ENCODE results near the gene PGPEP1. TPM values are rescaled to one million over a fixed set of nuclear protein-coding genes. Genes with fewer than 3 reads are reported as not detected.
A peak's percentile ranks its signal among the peaks of the same experiment; 100 is the strongest.

PGPEP1 gene
- total and polyA plus RNA-seq, 10 of the 15 experiments (the other 5 are each of a cell fraction or from before 2014, with no cell fraction given), result 13.8 to 39.4 (median 17.0) TPM

DNA sequence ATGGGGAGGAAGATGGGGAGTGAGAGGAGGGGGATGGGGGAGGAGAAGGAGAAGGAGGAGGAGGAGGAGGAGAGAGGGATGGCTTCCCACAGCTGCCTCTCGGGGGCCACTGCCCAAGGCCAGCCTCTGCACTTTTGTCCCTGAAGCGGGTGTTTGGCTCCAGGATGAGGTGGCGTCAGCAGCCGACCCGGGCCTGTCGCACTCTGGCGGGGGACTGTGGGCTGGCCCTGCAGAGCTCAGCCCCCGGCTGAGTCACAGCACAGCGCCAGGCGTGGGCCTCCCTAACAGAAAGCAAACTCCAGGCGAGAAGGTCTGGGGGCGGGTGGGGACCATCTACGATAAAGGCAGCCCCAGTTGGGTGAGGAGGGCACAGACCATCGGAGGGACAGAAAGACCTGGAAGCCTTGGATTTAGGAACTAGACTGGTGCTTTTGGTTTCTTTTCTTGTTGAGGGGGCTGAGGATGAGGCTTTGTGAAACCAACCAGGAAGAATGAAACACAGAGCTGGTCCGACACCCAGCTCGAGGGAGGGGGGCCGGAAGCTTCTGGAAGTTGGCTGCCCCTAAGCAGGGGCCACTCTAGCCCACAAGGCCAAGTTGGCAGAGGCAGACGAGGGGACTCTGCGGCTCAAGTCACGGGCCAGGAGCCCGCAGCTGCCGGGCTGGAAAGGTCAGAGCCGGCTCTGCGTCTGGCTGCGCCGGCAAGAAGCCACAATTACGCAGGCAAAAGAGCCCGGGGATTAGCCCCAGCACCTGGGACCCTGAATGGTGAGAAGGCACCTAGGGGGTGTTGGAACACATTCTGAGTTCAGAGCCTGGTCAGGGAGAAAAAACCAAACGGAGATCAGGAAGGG, 35.7 kb upstream of the PGPEP1 start (continued):
- no peak; a peak in 2 of 4 replicates for TF ChIP-seq EP300 (IDR thresholded peaks at IDR 0.05; ENCODE audit: borderline replicate concordance in 1 of 2, control insufficient read depth in 1 of 2, low read depth in 2 of 2, low read length in 2 of 2)
- TF ChIP-seq TCF12 (IDR thresholded peaks at IDR 0.05; ENCODE audit: low read depth, low read length), result peak; percentile 49
- no peak for TF ChIP-seq IRF4 (IDR thresholded peaks at IDR 0.05; ENCODE audit: low read depth, low read length)
- TF ChIP-seq, protein P1, sequence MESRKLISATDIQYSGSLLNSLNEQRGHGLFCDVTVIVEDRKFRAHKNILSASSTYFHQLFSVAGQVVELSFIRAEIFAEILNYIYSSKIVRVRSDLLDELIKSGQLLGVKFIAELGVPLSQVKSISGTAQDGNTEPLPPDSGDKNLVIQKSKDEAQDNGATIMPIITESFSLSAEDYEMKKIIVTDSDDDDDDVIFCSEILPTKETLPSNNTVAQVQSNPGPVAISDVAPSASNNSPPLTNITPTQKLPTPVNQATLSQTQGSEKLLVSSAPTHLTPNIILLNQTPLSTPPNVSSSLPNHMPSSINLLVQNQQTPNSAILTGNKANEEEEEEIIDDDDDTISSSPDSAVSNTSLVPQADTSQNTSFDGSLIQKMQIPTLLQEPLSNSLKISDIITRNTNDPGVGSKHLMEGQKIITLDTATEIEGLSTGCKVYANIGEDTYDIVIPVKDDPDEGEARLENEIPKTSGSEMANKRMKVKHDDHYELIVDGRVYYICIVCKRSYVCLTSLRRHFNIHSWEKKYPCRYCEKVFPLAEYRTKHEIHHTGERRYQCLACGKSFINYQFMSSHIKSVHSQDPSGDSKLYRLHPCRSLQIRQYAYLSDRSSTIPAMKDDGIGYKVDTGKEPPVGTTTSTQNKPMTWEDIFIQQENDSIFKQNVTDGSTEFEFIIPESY (IDR thresholded peaks at IDR 0.05), result no peak
- TF ChIP-seq, protein P2, sequence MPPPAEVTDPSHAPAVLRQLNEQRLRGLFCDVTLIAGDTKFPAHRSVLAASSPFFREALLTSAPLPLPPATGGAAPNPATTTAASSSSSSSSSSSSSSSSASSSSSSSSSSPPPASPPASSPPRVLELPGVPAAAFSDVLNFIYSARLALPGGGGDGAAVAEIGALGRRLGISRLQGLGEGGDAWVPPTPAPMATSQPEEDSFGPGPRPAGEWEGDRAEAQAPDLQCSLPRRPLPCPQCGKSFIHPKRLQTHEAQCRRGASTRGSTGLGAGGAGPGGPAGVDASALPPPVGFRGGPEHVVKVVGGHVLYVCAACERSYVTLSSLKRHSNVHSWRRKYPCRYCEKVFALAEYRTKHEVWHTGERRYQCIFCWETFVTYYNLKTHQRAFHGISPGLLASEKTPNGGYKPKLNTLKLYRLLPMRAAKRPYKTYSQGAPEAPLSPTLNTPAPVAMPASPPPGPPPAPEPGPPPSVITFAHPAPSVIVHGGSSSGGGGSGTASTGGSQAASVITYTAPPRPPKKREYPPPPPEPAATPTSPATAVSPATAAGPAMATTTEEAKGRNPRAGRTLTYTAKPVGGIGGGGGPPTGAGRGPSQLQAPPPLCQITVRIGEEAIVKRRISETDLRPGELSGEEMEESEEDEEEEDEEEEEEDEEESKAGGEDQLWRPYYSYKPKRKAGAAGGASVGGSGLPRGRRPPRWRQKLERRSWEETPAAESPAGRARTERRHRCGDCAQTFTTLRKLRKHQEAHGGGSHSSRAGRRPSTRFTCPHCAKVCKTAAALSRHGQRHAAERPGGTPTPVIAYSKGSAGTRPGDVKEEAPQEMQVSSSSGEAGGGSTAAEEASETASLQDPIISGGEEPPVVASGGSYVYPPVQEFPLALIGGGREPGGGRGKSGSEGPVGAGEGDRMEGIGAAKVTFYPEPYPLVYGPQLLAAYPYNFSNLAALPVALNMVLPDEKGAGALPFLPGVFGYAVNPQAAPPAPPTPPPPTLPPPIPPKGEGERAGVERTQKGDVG (CRISPR knock-in tag; IDR thresholded peaks at IDR 0.05), result no peak
- no peak for TF ChIP-seq POLR2AphosphoS2 (IDR thresholded peaks at IDR 0.05; ENCODE audit: low read depth, low read length)
- no peak for TF ChIP-seq MYB (IDR thresholded peaks at IDR 0.05; ENCODE audit: borderline replicate concordance, low read depth, low read length)
- 0 out of 2 replicates have a peak, but pooled peaks have one; percentile 21 for TF ChIP-seq BCL11A (IDR thresholded peaks at IDR 0.05; ENCODE audit: low read depth, low read length)
- no peak for TF ChIP-seq STAT3 (IDR thresholded peaks at IDR 0.05; ENCODE audit: low read depth, low read length)
- 0 out of 2 replicates have a peak, but pooled peaks have one; percentile 21 for TF ChIP-seq CHD2 (IDR thresholded peaks at IDR 0.05; ENCODE audit: borderline replicate concordance, low read depth, low read length)
- TF ChIP-seq TAF1 (IDR thresholded peaks at IDR 0.05; ENCODE audit: borderline replicate concordance, low read depth, low read length), result peak; percentile 51; the same call in 1 of the 2 replicates
- TF ChIP-seq, protein P3, sequence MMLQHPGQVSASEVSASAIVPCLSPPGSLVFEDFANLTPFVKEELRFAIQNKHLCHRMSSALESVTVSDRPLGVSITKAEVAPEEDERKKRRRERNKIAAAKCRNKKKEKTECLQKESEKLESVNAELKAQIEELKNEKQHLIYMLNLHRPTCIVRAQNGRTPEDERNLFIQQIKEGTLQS (IDR thresholded peaks at IDR 0.05; ENCODE audit: borderline replicate concordance, extremely low read depth, low read depth, low read length), result no peak
- TF ChIP-seq, protein P4, sequence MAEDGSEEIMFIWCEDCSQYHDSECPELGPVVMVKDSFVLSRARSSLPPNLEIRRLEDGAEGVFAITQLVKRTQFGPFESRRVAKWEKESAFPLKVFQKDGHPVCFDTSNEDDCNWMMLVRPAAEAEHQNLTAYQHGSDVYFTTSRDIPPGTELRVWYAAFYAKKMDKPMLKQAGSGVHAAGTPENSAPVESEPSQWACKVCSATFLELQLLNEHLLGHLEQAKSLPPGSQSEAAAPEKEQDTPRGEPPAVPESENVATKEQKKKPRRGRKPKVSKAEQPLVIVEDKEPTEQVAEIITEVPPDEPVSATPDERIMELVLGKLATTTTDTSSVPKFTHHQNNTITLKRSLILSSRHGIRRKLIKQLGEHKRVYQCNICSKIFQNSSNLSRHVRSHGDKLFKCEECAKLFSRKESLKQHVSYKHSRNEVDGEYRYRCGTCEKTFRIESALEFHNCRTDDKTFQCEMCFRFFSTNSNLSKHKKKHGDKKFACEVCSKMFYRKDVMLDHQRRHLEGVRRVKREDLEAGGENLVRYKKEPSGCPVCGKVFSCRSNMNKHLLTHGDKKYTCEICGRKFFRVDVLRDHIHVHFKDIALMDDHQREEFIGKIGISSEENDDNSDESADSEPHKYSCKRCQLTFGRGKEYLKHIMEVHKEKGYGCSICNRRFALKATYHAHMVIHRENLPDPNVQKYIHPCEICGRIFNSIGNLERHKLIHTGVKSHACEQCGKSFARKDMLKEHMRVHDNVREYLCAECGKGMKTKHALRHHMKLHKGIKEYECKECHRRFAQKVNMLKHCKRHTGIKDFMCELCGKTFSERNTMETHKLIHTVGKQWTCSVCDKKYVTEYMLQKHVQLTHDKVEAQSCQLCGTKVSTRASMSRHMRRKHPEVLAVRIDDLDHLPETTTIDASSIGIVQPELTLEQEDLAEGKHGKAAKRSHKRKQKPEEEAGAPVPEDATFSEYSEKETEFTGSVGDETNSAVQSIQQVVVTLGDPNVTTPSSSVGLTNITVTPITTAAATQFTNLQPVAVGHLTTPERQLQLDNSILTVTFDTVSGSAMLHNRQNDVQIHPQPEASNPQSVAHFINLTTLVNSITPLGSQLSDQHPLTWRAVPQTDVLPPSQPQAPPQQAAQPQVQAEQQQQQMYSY (CRISPR knock-in tag; IDR thresholded peaks at IDR 0.05), result no peak
- TF ChIP-seq, protein P5, sequence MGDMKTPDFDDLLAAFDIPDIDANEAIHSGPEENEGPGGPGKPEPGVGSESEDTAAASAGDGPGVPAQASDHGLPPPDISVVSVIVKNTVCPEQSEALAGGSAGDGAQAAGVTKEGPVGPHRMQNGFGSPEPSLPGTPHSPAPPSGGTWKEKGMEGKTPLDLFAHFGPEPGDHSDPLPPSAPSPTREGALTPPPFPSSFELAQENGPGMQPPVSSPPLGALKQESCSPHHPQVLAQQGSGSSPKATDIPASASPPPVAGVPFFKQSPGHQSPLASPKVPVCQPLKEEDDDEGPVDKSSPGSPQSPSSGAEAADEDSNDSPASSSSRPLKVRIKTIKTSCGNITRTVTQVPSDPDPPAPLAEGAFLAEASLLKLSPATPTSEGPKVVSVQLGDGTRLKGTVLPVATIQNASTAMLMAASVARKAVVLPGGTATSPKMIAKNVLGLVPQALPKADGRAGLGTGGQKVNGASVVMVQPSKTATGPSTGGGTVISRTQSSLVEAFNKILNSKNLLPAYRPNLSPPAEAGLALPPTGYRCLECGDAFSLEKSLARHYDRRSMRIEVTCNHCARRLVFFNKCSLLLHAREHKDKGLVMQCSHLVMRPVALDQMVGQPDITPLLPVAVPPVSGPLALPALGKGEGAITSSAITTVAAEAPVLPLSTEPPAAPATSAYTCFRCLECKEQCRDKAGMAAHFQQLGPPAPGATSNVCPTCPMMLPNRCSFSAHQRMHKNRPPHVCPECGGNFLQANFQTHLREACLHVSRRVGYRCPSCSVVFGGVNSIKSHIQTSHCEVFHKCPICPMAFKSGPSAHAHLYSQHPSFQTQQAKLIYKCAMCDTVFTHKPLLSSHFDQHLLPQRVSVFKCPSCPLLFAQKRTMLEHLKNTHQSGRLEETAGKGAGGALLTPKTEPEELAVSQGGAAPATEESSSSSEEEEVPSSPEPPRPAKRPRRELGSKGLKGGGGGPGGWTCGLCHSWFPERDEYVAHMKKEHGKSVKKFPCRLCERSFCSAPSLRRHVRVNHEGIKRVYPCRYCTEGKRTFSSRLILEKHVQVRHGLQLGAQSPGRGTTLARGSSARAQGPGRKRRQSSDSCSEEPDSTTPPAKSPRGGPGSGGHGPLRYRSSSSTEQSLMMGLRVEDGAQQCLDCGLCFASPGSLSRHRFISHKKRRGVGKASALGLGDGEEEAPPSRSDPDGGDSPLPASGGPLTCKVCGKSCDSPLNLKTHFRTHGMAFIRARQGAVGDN (IDR thresholded peaks at IDR 0.05), result 0 out of 2 replicates have a peak, but pooled peaks have one; percentile 61
